Hematopoietic multipotent progenitor cell treated with erythropoietin and hydrocortisone succinate and interleukin-3 and kit ligand, for 15 days (in vitro differentiated cells): Measurements from ENCODE around the gene AGAP1.

Experiments used
- DNase-seq: peaks from one replicate; pipeline ENCODE4 v3.0.0-alpha.2; 2015; ENCODE audit warnings: low spot score

The AGAP1 gene

GRCh38 chr2:235812185-235812665 is 318.4 kb downstream of the AGAP1 start:
- no peak for DNase-seq

GRCh38 chr2:235813398-235813797 is 319.6 kb downstream of the AGAP1 start:
- no peak for DNase-seq

GRCh38 chr2:235820571-235820970 is 326.7 kb downstream of the AGAP1 start:
- DNase-seq: no peak

- DNase-seq: no peak
These were observed 330.5 kb downstream of the AGAP1 start for GRCh38 chr2:235824331-235824730.

- DNase-seq: no peak
These were observed 332.1 kb downstream of the AGAP1 start for GRCh38 chr2:235825946-235826345.

- DNase-seq: no peak
These were observed 333.0 kb downstream of the AGAP1 start for GRCh38 chr2:235826826-235827225.

- DNase-seq: no peak
These were observed 333.7 kb downstream of the AGAP1 start for GRCh38 chr2:235827585-235827992.

GRCh38 chr2:235829726-235830125 is 335.9 kb downstream of the AGAP1 start:
- no peak for DNase-seq

GRCh38 chr2:235831755-235832154 is 337.9 kb downstream of the AGAP1 start:
- DNase-seq: no peak

GRCh38 chr2:235832941-235833340 is 339.1 kb downstream of the AGAP1 start:
- DNase-seq: no peak

- no peak for DNase-seq
These were observed 340.3 kb downstream of the AGAP1 start for GRCh38 chr2:235833971-235834620.

- no peak for DNase-seq
These were observed 340.9 kb downstream of the AGAP1 start for GRCh38 chr2:235834781-235835180.

- DNase-seq: no peak
These were observed 342.0 kb downstream of the AGAP1 start for GRCh38 chr2:235835810-235836209.

- no peak for DNase-seq
These were observed 342.7 kb downstream of the AGAP1 start for GRCh38 chr2:235836491-235836911.

- DNase-seq: no peak
These were observed 345.4 kb downstream of the AGAP1 start for GRCh38 chr2:235839226-235839625.

GRCh38 chr2:235839974-235840373 is 346.1 kb downstream of the AGAP1 start:
- DNase-seq: no peak

- DNase-seq: no peak
These were observed 348.0 kb downstream of the AGAP1 start for GRCh38 chr2:235841863-235842262.

GRCh38 chr2:235842941-235843340 is 349.1 kb downstream of the AGAP1 start:
- DNase-seq: no peak

- no peak for DNase-seq
These were observed 349.9 kb downstream of the AGAP1 start for GRCh38 chr2:235843591-235844395.

GRCh38 chr2:235844561-235844960 is 350.7 kb downstream of the AGAP1 start:
- no peak for DNase-seq

GRCh38 chr2:235845245-235845644 is 351.4 kb downstream of the AGAP1 start:
- DNase-seq: no peak

GRCh38 chr2:235847576-235847975 is 353.7 kb downstream of the AGAP1 start:
- no peak for DNase-seq

- DNase-seq: no peak
These were observed 354.2 kb downstream of the AGAP1 start for GRCh38 chr2:235848055-235848454.
